PC-3 (cell line): ENCODE data around the gene MIA. TPM values are rescaled to one million over a fixed set of nuclear protein-coding genes. Genes with fewer than 3 reads are reported as not detected.
"Not testable (repeated sequence)": the region's sequence is repeated elsewhere in the genome, so short reads cannot be mapped to it uniquely, and the experiment has no call there.

Experiments used
- ATAC-seq: fragments of 200-7000 bp; cut with Tn5 transposase; 2 replicates; pipeline ENCODE4 v1.9.1; 2020; ENCODE audit warnings: mild to moderate bottlenecking, moderate library complexity
- BruUV-seq: library from RNA; stranded (reverse); fragments of 400-500 nt; replicated peaks from 2 replicates; lab custom pipeline; 2021; lab: Mats Ljungman, UMichigan
- CTCF ChIA-PET: fragments of 300-600 bp; sonication (Branson Sonifier 250); formaldehyde crosslinking; loops from one replicate; lab custom pipeline; 2022; ENCODE audit warnings: antibody characterized with exemption; lab: Charles Lee
- POLR2A ChIA-PET: fragments of 300-600 bp; sonication (Branson Sonifier 250); formaldehyde crosslinking; loops from one replicate; lab custom pipeline; 2022; ENCODE audit warnings: antibody characterized with exemption; ENCODE audit not compliant: unreplicated experiment; lab: Charles Lee
- DNase-seq: peaks from one replicate; pipeline ENCODE4 v3.0.0-alpha.2; 2015
- H2AFZ ChIP-seq: fragments of 300-600 bp; sonication (generic); 2 replicates; pipeline ENCODE4 v1.6.0; 2016; ENCODE audit warnings: antibody characterized with exemption, low read length
- H3F3A ChIP-seq: fragments of 300-600 bp; sonication (generic); one replicate; pipeline ENCODE4 v1.6.0; 2017; ENCODE audit warnings: antibody characterized with exemption, low read length, control low read depth, mild to moderate bottlenecking; ENCODE audit not compliant: unreplicated experiment
- H3K27ac ChIP-seq: fragments of 300-600 bp; sonication (generic); 2 replicates; pipeline ENCODE4 v1.5.1; 2016; ENCODE audit warnings: mild to moderate bottlenecking, low read length
- H3K27me3 ChIP-seq: fragments of 300-600 bp; sonication (generic); 2 replicates; pipeline ENCODE4 v1.6.1; 2016; ENCODE audit warnings: low read length, mixed read lengths
- H3K36me3 ChIP-seq: fragments of 300-600 bp; sonication (generic); 2 replicates; pipeline ENCODE4 v1.6.1; 2016; ENCODE audit warnings: low read depth, mixed run types, low read length, mixed read lengths
- H3K4me1 ChIP-seq: fragments of 300-600 bp; sonication (generic); 2 replicates; pipeline ENCODE4 v1.5.1; 2016; ENCODE audit warnings: low read length; ENCODE audit not compliant: insufficient read depth
- H3K4me2 ChIP-seq: fragments of 300-600 bp; sonication (generic); 2 replicates; pipeline ENCODE4 v1.6.0; 2016; ENCODE audit warnings: low read length
- H3K4me3 ChIP-seq: fragments of 300-600 bp; sonication (generic); 2 replicates; pipeline ENCODE4 v1.5.1; 2016; ENCODE audit warnings: mild to moderate bottlenecking, low read length, mixed read lengths
- H3K79me2 ChIP-seq: fragments of 300-600 bp; sonication (generic); 2 replicates; pipeline ENCODE4 v1.6.1; 2017; ENCODE audit warnings: low read length, mixed read lengths
- H3K9ac ChIP-seq: fragments of 300-600 bp; sonication (generic); 2 replicates; pipeline ENCODE4 v1.6.0; 2016; ENCODE audit warnings: mild to moderate bottlenecking, low read length
- H3K9me2 ChIP-seq: fragments of 300-600 bp; sonication (generic); replicated peaks from 2 replicates; pipeline ENCODE4 v1.6.1; 2016; ENCODE audit warnings: mixed run types, low read length, mixed read lengths
- H3K9me3 ChIP-seq: fragments of 300-600 bp; sonication (generic); 2 replicates; pipeline ENCODE4 v1.6.1; 2016; ENCODE audit warnings: low read length, mixed read lengths
- H4K20me1 ChIP-seq: fragments of 300-600 bp; sonication (generic); 2 replicates; pipeline ENCODE4 v1.6.1; 2016; ENCODE audit warnings: low read length, mixed read lengths
- CTCF ChIP-seq: fragments of 300-600 bp; sonication (generic); conservative IDR thresholded peaks from 2 replicates; pipeline ENCODE4 v1.5.1; 2017; ENCODE audit warnings: antibody characterized with exemption, low read depth, mild to moderate bottlenecking, low read length
- EZH2 ChIP-seq: fragments of 300-600 bp; sonication (generic); IDR thresholded peaks from one replicate; pipeline ENCODE4 v1.6.1; 2017; ENCODE audit warnings: antibody characterized with exemption, mild to moderate bottlenecking, low read length; ENCODE audit not compliant: unreplicated experiment
- intact Hi-C: fragments of 100-400 bp; cut with micrococcal nuclease; formaldehyde crosslinking; loops from 2 replicates; pipeline ENCODE4 v1.9.0; 2023
- total RNA-seq: library from RNA; depleted of rRNA; stranded (reverse); fragments of >200 nt; gene quantifications from 2 replicates; pipeline ENCODE4 v1.2.3, GENCODE V29; 2014

The MIA gene
- total RNA-seq, 1 experiment from 2014 or later = not detected

GRCh38 chr19:40763963-40764362 is 11.4 kb upstream of the MIA start:
- peaks cover 52% of the 10 kb centered on the region for H3K36me3 ChIP-seq
- H3K9me2 ChIP-seq = no peaks in the 10 kb centered on the region
- no peaks in the 10 kb centered on the region for H3K27me3 ChIP-seq
- TF ChIP-seq EZH2 = no peak
- H3K9me3 ChIP-seq = no peaks in the 10 kb centered on the region
- H3K27ac ChIP-seq = no peak overlapping the region
- no peak overlapping the region for H3K9ac ChIP-seq
- ChIA-PET CTCF (interaction anchor here (0.6 kb wide), 1 partner anchor 499 kb away, joined by 3 read pairs; no protein-coding TSS in a partner anchor), POLR2A (interaction anchor here (0.5 kb wide), 1 partner anchor 41 kb away, joined by 3 read pairs; no protein-coding TSS in a partner anchor)
- H3F3A ChIP-seq = no peaks in the 10 kb centered on the region
- BruUV-seq = no TSS peak
- H3K4me1 ChIP-seq = no peaks in the 10 kb centered on the region
- H4K20me1 ChIP-seq = no peaks in the 10 kb centered on the region
- no peak overlapping the region for H3K4me2 ChIP-seq
- H2AFZ ChIP-seq = no peak overlapping the region
- H3K4me3 ChIP-seq = no peak overlapping the region
- peaks cover 8% of the 10 kb centered on the region; the same call in 1 of the 2 replicates for H3K79me2 ChIP-seq
- no peak for DNase-seq
- ATAC-seq = no peak
- intact Hi-C loops = no loop called here

- POLR2A ChIA-PET, intact Hi-C loops, H3K4me1 ChIP-seq: not testable (repeated sequence)
Observed at GRCh38 chr19:40766385-40766784, 8.9 kb upstream of the MIA start.

GRCh38 chr19:40768869-40769268 is 6.5 kb upstream of the MIA start:
- H3K9me3 ChIP-seq = no peaks in the 10 kb centered on the region
- H3K36me3 ChIP-seq = peaks cover 15% of the 10 kb centered on the region
- no TSS peak for BruUV-seq
- no peaks in the 10 kb centered on the region for H3K27me3 ChIP-seq
- no peaks in the 10 kb centered on the region for H3K4me1 ChIP-seq
- H3K9ac ChIP-seq = no peak overlapping the region
- DNase-seq = no peak
- no peak for TF ChIP-seq CTCF
- intact Hi-C loops = no loop called here
- ATAC-seq = no peak
- no peaks in the 10 kb centered on the region for H3F3A ChIP-seq
- no peak overlapping the region for H3K4me2 ChIP-seq
- no peak overlapping the region for H3K27ac ChIP-seq
- CTCF ChIA-PET = no interaction called here
- H3K4me3 ChIP-seq = no peak overlapping the region
- POLR2A ChIA-PET = no interaction called here
- no peaks in the 10 kb centered on the region for H3K79me2 ChIP-seq
- H3K9me2 ChIP-seq = no peaks in the 10 kb centered on the region
- H4K20me1 ChIP-seq = no peaks in the 10 kb centered on the region
- no peak overlapping the region for H2AFZ ChIP-seq

More at GRCh38 chr19:40766385-40766784, 8.9 kb upstream of the MIA start:
- H3K27ac ChIP-seq, H3K9me2 ChIP-seq, H3K4me2 ChIP-seq, H3F3A ChIP-seq, DNase-seq, ATAC-seq, CTCF ChIA-PET, H3K79me2 ChIP-seq, H3K9me3 ChIP-seq, H4K20me1 ChIP-seq, H3K9ac ChIP-seq, H3K4me3 ChIP-seq, H3K27me3 ChIP-seq, BruUV-seq, H2AFZ ChIP-seq: not testable (repeated sequence)
- peaks cover 36% of the 10 kb centered on the region for H3K36me3 ChIP-seq

- POLR2A ChIA-PET, H2AFZ ChIP-seq, H3F3A ChIP-seq, H3K27ac ChIP-seq, intact Hi-C loops, H3K27me3 ChIP-seq, BruUV-seq, H3K4me2 ChIP-seq, H3K9ac ChIP-seq, H3K79me2 ChIP-seq, H3K36me3 ChIP-seq, H3K9me2 ChIP-seq, CTCF ChIA-PET, H3K4me1 ChIP-seq, H3K9me3 ChIP-seq, ATAC-seq, H3K4me3 ChIP-seq, H4K20me1 ChIP-seq: not testable (repeated sequence)
- peak; percentile 39 for DNase-seq
Observed at GRCh38 chr19:40771101-40771862, 4.0 kb upstream of the MIA start.
